MM.1S (cell line): ENCODE results near the gene AGAP1.

Experiments
- DNase-seq: peaks from one replicate; pipeline ENCODE4 v3.0.0-alpha.2; 2015
- H2AFZ ChIP-seq: fragments of 300-600 bp; sonication (generic); 2 replicates; pipeline ENCODE4 v1.6.0; 2016; ENCODE audit warnings: antibody characterized with exemption, low read length
- H3F3A ChIP-seq: fragments of 300-600 bp; sonication (generic); 2 replicates; pipeline ENCODE4 v1.6.1; 2016; ENCODE audit warnings: mild to moderate bottlenecking, antibody characterized with exemption, low read length, moderate library complexity, mixed read lengths; ENCODE audit not compliant: insufficient read depth
- H3K27ac ChIP-seq: fragments of 300-600 bp; sonication (generic); 2 replicates; pipeline ENCODE4 v1.5.1; 2016; ENCODE audit warnings: mild to moderate bottlenecking, low read length
- H3K27me3 ChIP-seq: fragments of 300-600 bp; sonication (generic); replicated peaks from 2 replicates; pipeline ENCODE4 v1.6.0; 2016; ENCODE audit warnings: low read length; ENCODE audit not compliant: insufficient read depth
- H3K36me3 ChIP-seq: fragments of 300-600 bp; sonication (generic); replicated peaks from 2 replicates; pipeline ENCODE4 v1.6.1; 2016; ENCODE audit warnings: mild to moderate bottlenecking, low read length, mixed read lengths; ENCODE audit not compliant: insufficient read depth
- H3K4me1 ChIP-seq: fragments of 300-600 bp; sonication (generic); 2 replicates; pipeline ENCODE4 v1.6.1; 2016; ENCODE audit warnings: low read length, mixed read lengths
- H3K4me2 ChIP-seq: fragments of 300-600 bp; sonication (generic); 2 replicates; pipeline ENCODE4 v1.6.0; 2016; ENCODE audit warnings: low read depth, low read length
- H3K4me3 ChIP-seq: fragments of 300-600 bp; sonication (generic); 2 replicates; pipeline ENCODE4 v1.5.1; 2016; ENCODE audit warnings: low read length, mixed read lengths
- H3K79me2 ChIP-seq: fragments of 300-600 bp; sonication (generic); 2 replicates; pipeline ENCODE4 v1.6.1; 2016; ENCODE audit warnings: mixed run types, low read length, mixed read lengths
- H3K9ac ChIP-seq: fragments of 300-600 bp; sonication (generic); 2 replicates; pipeline ENCODE4 v1.6.1; 2016; ENCODE audit warnings: low read length, mixed read lengths
- H3K9me2 ChIP-seq: fragments of 300-600 bp; sonication (generic); replicated peaks from 2 replicates; pipeline ENCODE4 v1.6.1; 2016; ENCODE audit warnings: mild to moderate bottlenecking, low read length, mixed read lengths; ENCODE audit not compliant: insufficient read depth
- H3K9me3 ChIP-seq: fragments of 300-600 bp; sonication (generic); replicated peaks from 2 replicates; pipeline ENCODE4 v1.6.1; 2016; ENCODE audit warnings: mild to moderate bottlenecking, low read length, mixed read lengths; ENCODE audit not compliant: insufficient read depth
- H4K20me1 ChIP-seq: fragments of 300-600 bp; sonication (generic); 2 replicates; pipeline ENCODE4 v1.6.1; 2016; ENCODE audit warnings: mild to moderate bottlenecking, low read length, moderate library complexity, mixed read lengths; ENCODE audit not compliant: insufficient read depth
- CTCF ChIP-seq: fragments of 300-600 bp; sonication (generic); IDR thresholded peaks from 2 replicates; pipeline ENCODE4 v1.5.1; 2016; ENCODE audit warnings: antibody characterized with exemption, low read length, mixed read lengths
- EZH2 ChIP-seq: fragments of 300-600 bp; sonication (generic); optimal IDR thresholded peaks from 2 replicates; pipeline ENCODE3; 2017; ENCODE audit warnings: low read depth, mild to moderate bottlenecking, antibody characterized with exemption, low read length, mixed read lengths
- EZH2phosphoT487 ChIP-seq: fragments of 300-600 bp; sonication (generic); IDR thresholded peaks from 2 replicates; pipeline ENCODE4 v1.6.1; 2018; ENCODE audit warnings: antibody characterized with exemption, low read length

AGAP1 gene

GRCh38 chr2:236120141-236120601 is 626.3 kb downstream of the AGAP1 start:
- H2AFZ ChIP-seq, result no peak overlapping the region
- H3K27me3 ChIP-seq, result no peaks in the 10 kb centered on the region
- H4K20me1 ChIP-seq, result no peaks in the 10 kb centered on the region
- no peak overlapping the region for H3K9ac ChIP-seq
- H3F3A ChIP-seq, result no peaks in the 10 kb centered on the region
- H3K4me3 ChIP-seq, result no peak overlapping the region
- H3K9me2 ChIP-seq, result no peaks in the 10 kb centered on the region
- no peak overlapping the region for H3K27ac ChIP-seq
- no peaks in the 10 kb centered on the region for H3K36me3 ChIP-seq
- H3K79me2 ChIP-seq, result no peaks in the 10 kb centered on the region
- no peaks in the 10 kb centered on the region for H3K4me1 ChIP-seq
- no peak for TF ChIP-seq CTCF
- no peak for TF ChIP-seq EZH2
- TF ChIP-seq EZH2phosphoT487, result no peak
- H3K9me3 ChIP-seq, result no peaks in the 10 kb centered on the region
- DNase-seq, result no peak
- H3K4me2 ChIP-seq, result no peak overlapping the region

- no peaks in the 10 kb centered on the region for H3K36me3 ChIP-seq
- no peaks in the 10 kb centered on the region for H3K9me2 ChIP-seq
- no peaks in the 10 kb centered on the region for H4K20me1 ChIP-seq
- no peaks in the 10 kb centered on the region for H3F3A ChIP-seq
- no peak overlapping the region for H3K4me2 ChIP-seq
- no peaks in the 10 kb centered on the region for H3K4me1 ChIP-seq
- no peaks in the 10 kb centered on the region for H3K9me3 ChIP-seq
- no peak overlapping the region for H3K27ac ChIP-seq
- no peaks in the 10 kb centered on the region for H3K79me2 ChIP-seq
- TF ChIP-seq EZH2 (no peak), CTCF (no peak), EZH2phosphoT487 (no peak)
- H3K27me3 ChIP-seq, result no peaks in the 10 kb centered on the region
- no peak for DNase-seq
- no peak overlapping the region for H3K4me3 ChIP-seq
- H3K9ac ChIP-seq, result no peak overlapping the region
- no peak overlapping the region for H2AFZ ChIP-seq
Measured at GRCh38 chr2:236120829-236121228, 627.0 kb downstream of the AGAP1 start.

- H3K4me3 ChIP-seq, result no peak overlapping the region
Measured at GRCh38 chr2:236121546-236121945, 627.7 kb downstream of the AGAP1 start.

More at GRCh38 chr2:236121546-236121945, 627.7 kb downstream of the AGAP1 start:
- Histone ChIP-seq H3K9ac (no peak overlapping the region), H4K20me1 (no peaks in the 10 kb centered on the region), H3K4me2 (no peak overlapping the region), H3K79me2 (no peaks in the 10 kb centered on the region), H3K36me3 (no peaks in the 10 kb centered on the region), H3K9me3 (no peaks in the 10 kb centered on the region), H2AFZ (no peak overlapping the region), H3K27ac (no peak overlapping the region), H3K4me1 (no peaks in the 10 kb centered on the region), H3F3A (no peaks in the 10 kb centered on the region), H3K27me3 (no peaks in the 10 kb centered on the region), H3K9me2 (no peaks in the 10 kb centered on the region)
- TF ChIP-seq EZH2phosphoT487 (no peak), EZH2 (no peak), CTCF (no peak)
- DNase-seq, result no peak
